MCF 10A (cell line): ENCODE measurements around the gene CD164L2. TPM values are rescaled to one million over a fixed set of nuclear protein-coding genes. Genes with fewer than 3 reads are reported as not detected.

Experiments
- BruUV-seq: library from RNA; stranded (reverse); fragments of 400-500 nt; replicated peaks from 2 replicates; lab custom pipeline; 2021; lab: Mats Ljungman, UMichigan
- CTCF ChIA-PET: fragments of 300-600 bp; sonication (Branson Sonifier 250); formaldehyde crosslinking; extraction: SDS; loops from one replicate; lab custom pipeline; 2021; ENCODE audit warnings: antibody characterized with exemption, inconsistent platforms; lab: Yijun Ruan, JAX
- POLR2A ChIA-PET: fragments of 300-600, 350-650 bp; sonication (Branson Sonifier 250); formaldehyde crosslinking; extraction: SDS; loops from one replicate; lab custom pipeline; 2020; ENCODE audit warnings: antibody characterized with exemption, inconsistent platforms; lab: Yijun Ruan, JAX
- DNase-seq: peaks from one replicate; pipeline ENCODE4 v3.0.0-alpha.2; 2018; ENCODE audit not compliant: unreplicated experiment
- H3K27ac Mint-ChIP-seq: one replicate; pipeline ENCODE4 v1.8.0; 2022; ENCODE audit warnings: mild to moderate bottlenecking, low read depth, mixed read lengths; ENCODE audit not compliant: unreplicated experiment
- H3K27me3 Mint-ChIP-seq: one replicate; pipeline ENCODE4 v1.8.0; 2022; ENCODE audit warnings: mixed read lengths; ENCODE audit not compliant: insufficient read depth, unreplicated experiment
- H3K36me3 Mint-ChIP-seq: one replicate; pipeline ENCODE4 v1.8.0; 2022; ENCODE audit warnings: mild to moderate bottlenecking, moderate library complexity, mixed read lengths; ENCODE audit not compliant: insufficient read depth, unreplicated experiment
- H3K4me1 Mint-ChIP-seq: one replicate; pipeline ENCODE4 v1.8.0; 2022; ENCODE audit warnings: mixed read lengths; ENCODE audit not compliant: insufficient read depth, unreplicated experiment
- H3K4me3 Mint-ChIP-seq: one replicate; pipeline ENCODE4 v1.8.0; 2022; ENCODE audit warnings: mild to moderate bottlenecking, moderate library complexity, mixed read lengths; ENCODE audit not compliant: unreplicated experiment
- H3K9me3 Mint-ChIP-seq: one replicate; pipeline ENCODE4 v1.8.0; 2022; ENCODE audit warnings: mixed read lengths; ENCODE audit not compliant: unreplicated experiment
- CTCF ChIP-seq: fragments of 200-600 bp; IDR thresholded peaks from one replicate; pipeline ENCODE4 v1.8.0; 2022; ENCODE audit warnings: antibody characterized with exemption, mild to moderate bottlenecking; ENCODE audit not compliant: unreplicated experiment
- intact Hi-C: fragments of 100-400 bp; cut with micrococcal nuclease; formaldehyde crosslinking; loops from 2 replicates; pipeline ENCODE4 v1.14.1; 2022
- total RNA-seq: library from RNA; stranded (reverse); gene quantifications from 2 replicates; pipeline ENCODE4 v1.2.3, GENCODE V29; 2022

CD164L2 gene
- total RNA-seq, 1 experiment from 2014 or later = 0.23 TPM

- H3K27me3 Mint-ChIP-seq = no peaks in the 10 kb centered on the region
- peaks cover 10% of the 10 kb centered on the region for H3K4me1 Mint-ChIP-seq
- ChIA-PET POLR2A (interaction anchor here (2.0 kb wide), 1 partner anchor 11 kb away, joined by 5 read pairs; no protein-coding TSS in a partner anchor), CTCF (interaction anchor here (0.5 to 1.4 kb wide), 5 partner anchors 9 to 194 kb away, joined by 3 to 4 read pairs (median 4); no protein-coding TSS in a partner anchor)
- TF ChIP-seq CTCF = no peak
- BruUV-seq = no TSS peak
- no peak overlapping the region for H3K27ac Mint-ChIP-seq
- H3K4me3 Mint-ChIP-seq = no peak overlapping the region
- peaks cover 70% of the 10 kb centered on the region for H3K36me3 Mint-ChIP-seq
- no peak for DNase-seq
- intact Hi-C loops = no loop called here
- no peaks in the 10 kb centered on the region for H3K9me3 Mint-ChIP-seq
These were observed 40.6 kb upstream of the CD164L2 start for GRCh38 chr1:27423709-27424108.

- H3K4me3 Mint-ChIP-seq = no peak overlapping the region
- peaks cover 68% of the 10 kb centered on the region for H3K36me3 Mint-ChIP-seq
- BruUV-seq = no TSS peak
- DNase-seq = peak; percentile 85
- H3K27me3 Mint-ChIP-seq = no peaks in the 10 kb centered on the region
- H3K4me1 Mint-ChIP-seq = peaks cover 12% of the 10 kb centered on the region
- peak overlapping the region; percentile 75 for H3K27ac Mint-ChIP-seq
- TF ChIP-seq CTCF = no peak
- intact Hi-C loops = no loop called here
- CTCF ChIA-PET = interaction anchor here (0.7 to 1.6 kb wide), 6 partner anchors 11 to 190 kb away, joined by 3 to 8 read pairs (median 4); no protein-coding TSS in a partner anchor
- POLR2A ChIA-PET = interaction anchor here (0.6 to 2.0 kb wide), 5 partner anchors 11 to 92 kb away, joined by 3 to 12 read pairs (median 4); partner anchors contain the start of gene WASF2
- no peaks in the 10 kb centered on the region for H3K9me3 Mint-ChIP-seq
These were observed 35.4 kb upstream of the CD164L2 start for GRCh38 chr1:27418326-27419185.

GRCh38 chr1:27417713-27418112 lies 34.6 kb upstream of the CD164L2 start:
- Mint-ChIP-seq H3K27me3 (no peaks in the 10 kb centered on the region), H3K4me1 (peaks cover 12% of the 10 kb centered on the region), H3K36me3 (peaks cover 77% of the 10 kb centered on the region), H3K27ac (peak overlapping the region; percentile 75), H3K9me3 (no peaks in the 10 kb centered on the region), H3K4me3 (no peak overlapping the region)
- CTCF ChIA-PET = interaction anchor here (0.6 to 1.5 kb wide), 7 partner anchors 18 to 301 kb away, joined by 3 to 5 read pairs (median 3); no protein-coding TSS in a partner anchor
- no TSS peak for BruUV-seq
- DNase-seq = no peak
- POLR2A ChIA-PET = interaction anchor here (0.6 to 2.0 kb wide), 4 partner anchors 12 to 92 kb away, joined by 3 to 12 read pairs (median 4); partner anchors contain the start of gene WASF2
- no peak for TF ChIP-seq CTCF
- intact Hi-C loops = no loop called here
